Ovary (tissue), 9 donors: ENCODE results near the gene FOXL3. TPM values are rescaled to one million over a fixed set of nuclear protein-coding genes. Genes with fewer than 3 reads are reported as not detected.

Experiments
- DNase-seq, 5 donors: peaks; one replicate each; pipeline ENCODE4 v3.0.0-alpha.2; 2019 to 2020
- H3K27ac ChIP-seq, 2 donors: fragments of 200-600 bp; one replicate each; pipeline versions ENCODE4 v1.5.1 to v1.8.0; 2019 to 2022
- H3K27me3 ChIP-seq: fragments of 200-600 bp; one replicate; pipeline ENCODE4 v1.8.0; 2022
- H3K36me3 ChIP-seq: fragments of 200-600 bp; sonication (generic); one replicate; pipeline ENCODE4 v1.5.1; 2019
- H3K4me1 ChIP-seq: one replicate; pipeline ENCODE4 v1.8.1; 2013; ENCODE audit warnings: mild to moderate bottlenecking, moderate library complexity; ENCODE audit not compliant: insufficient read depth
- H3K4me3 ChIP-seq: fragments of 200-600 bp; sonication (generic); one replicate; pipeline ENCODE4 v1.5.1; 2017
- H3K9me3 ChIP-seq, 2 donors: fragments of 200-600 bp in 1 of 2; sonication (generic) in 1 of 2; one replicate each; pipeline versions ENCODE4 v1.5.1 to v1.8.1; 2013 to 2019; ENCODE audit warnings: mild to moderate bottlenecking in 1 of 2, moderate library complexity in 1 of 2
- CTCF ChIP-seq, 3 donors: fragments of 450-650 bp in 2 of 3; fragments of 200-600 bp in 1 of 3; IDR thresholded peaks; one replicate each; pipeline versions ENCODE4 v1.5.1 to v1.8.0; 2016 to 2022; ENCODE audit warnings: antibody characterized with exemption in 3 of 3, mild to moderate bottlenecking in 1 of 3
- EP300 ChIP-seq: sonication (generic); formaldehyde crosslinking; IDR thresholded peaks from one replicate; pipeline ENCODE4 v1.6.1; 2017; ENCODE audit warnings: antibody characterized with exemption
- POLR2A ChIP-seq: fragments of 450-650 bp; IDR thresholded peaks from one replicate; pipeline ENCODE4 v1.6.1; 2017; ENCODE audit warnings: antibody characterized with exemption, mild to moderate bottlenecking, moderate library complexity
- WGBS, 3 donors: extraction: QIAGEN DNeasy Blood & Tissue Kit in 1 of 3; methylation state at CpG; one replicate each; pipeline versions ENCODE4 v1.1.5 to v1.1.7; 2013 to 2017; 5-methylcytosine and 5-hydroxymethylcytosine counted together
- intact Hi-C, 4 donors: fragments of 100-400 bp; cut with DNase I; formaldehyde crosslinking; loops; one replicate each; pipeline versions ENCODE4 v1.11.0 to v1.15.1; 2022 to 2023
- polyA plus RNA-seq, 2 donors: library from polyadenylated mRNA; stranded (reverse); fragments of 200-250 nt in 1 of 2; fragments of 350-450 nt in 1 of 2; fragmentation: Illumina TruSeq in 1 of 2; extraction: RNeasy Lipid Tissue Mini Kit (QIAGEN cat#74804) in 1 of 2; gene quantifications; one replicate each; pipeline ENCODE4 v1.2.3, GENCODE V29; 2013 to 2014
- total RNA-seq, 7 donors: library from RNA; depleted of rRNA in 2 of 7; stranded (reverse); fragments of >200 nt in 2 of 7; fragmentation: NEBNext Ultra II Directional in 3 of 7; extraction: Animal tissue kit (Norgen Biotek cat#: 25700) in 3 of 7; gene quantifications; one replicate each; pipeline versions ENCODE4 v1.1.0 to v1.2.4, GENCODE V29; 2016 to 2023
- donor health status: DM: no; HTN: no; CAD: no; lungs with moderate emphysema.
- donor health status: DM: no; HTN: no; CAD: no.
- donor health status: Bipolar disorder and iron deficiency.
- donor health status: DM: yes; HTN: yes; CAD: no.
- donor health status: DM: no; HTN: no; CAD: no.
- donor health status: DM: yes; HTN: yes; CAD: no.

FOXL3 gene
- total and polyA plus RNA-seq, 9 donors: not detected

DNA sequence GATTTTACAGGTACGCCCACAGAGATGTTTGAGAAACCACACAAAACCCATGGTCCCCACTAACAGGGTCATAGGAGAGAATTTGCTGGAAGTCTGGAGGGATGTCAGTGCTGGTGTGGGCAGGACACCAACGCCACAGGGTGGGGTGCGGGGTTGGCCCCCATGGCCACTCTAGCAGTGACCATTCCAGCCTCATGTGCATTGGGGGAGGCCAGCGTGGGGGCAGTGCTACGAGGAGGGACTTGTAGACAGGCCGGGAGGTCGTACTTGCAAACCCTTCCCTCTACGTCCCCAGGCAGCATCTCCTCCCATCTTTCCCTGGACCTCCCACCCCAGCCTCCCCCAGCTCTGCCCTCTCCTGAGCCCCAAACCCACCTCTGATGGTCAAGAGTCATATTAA lies 34.0 kb downstream of the FOXL3 start:
- DNase-seq: no peak
- Histone ChIP-seq H3K4me3 (no peak overlapping the region), H3K27ac (no peak overlapping the region), H3K9me3 (no peaks in the 10 kb centered on the region), H3K4me1 (no peaks in the 10 kb centered on the region), H3K27me3 (no peaks in the 10 kb centered on the region), H3K36me3 (no peaks in the 10 kb centered on the region)
- TF ChIP-seq EP300 (no peak), POLR2A (no peak), CTCF (IDR thresholded peaks at IDR 0.05) (no peak)
- intact Hi-C loops: loop anchor here in 3 of 4 donors (5.0 to 10.0 kb wide), 3 partner anchors 453 to 861 kb away; no protein-coding TSS in a partner anchor
- 84 to 86% (median 85%) methylated on average over 8 of the region's 8 CpGs for WGBS, 3 donors

GRCh38 chr7:325051-325798 lies 35.3 kb downstream of the FOXL3 start:
- no peaks in the 10 kb centered on the region for H3K27me3 ChIP-seq
- H3K4me1 ChIP-seq: no peaks in the 10 kb centered on the region
- no peaks in the 10 kb centered on the region for H3K36me3 ChIP-seq
- H3K27ac ChIP-seq: no peak overlapping the region
- TF ChIP-seq POLR2A: no peak
- TF ChIP-seq EP300: no peak
- no peak for TF ChIP-seq CTCF (IDR thresholded peaks at IDR 0.05)
- no peak for DNase-seq
- no peaks in the 10 kb centered on the region for H3K9me3 ChIP-seq
- no peak overlapping the region for H3K4me3 ChIP-seq
- WGBS, 3 donors: 85 to 89% (median 89%) methylated on average over 20 of the region's 20 CpGs
- intact Hi-C loops: loop anchor here in 1 of 4 donors (10.0 kb wide), 2 partner anchors 560 to 860 kb away; no protein-coding TSS in a partner anchor

DNA sequence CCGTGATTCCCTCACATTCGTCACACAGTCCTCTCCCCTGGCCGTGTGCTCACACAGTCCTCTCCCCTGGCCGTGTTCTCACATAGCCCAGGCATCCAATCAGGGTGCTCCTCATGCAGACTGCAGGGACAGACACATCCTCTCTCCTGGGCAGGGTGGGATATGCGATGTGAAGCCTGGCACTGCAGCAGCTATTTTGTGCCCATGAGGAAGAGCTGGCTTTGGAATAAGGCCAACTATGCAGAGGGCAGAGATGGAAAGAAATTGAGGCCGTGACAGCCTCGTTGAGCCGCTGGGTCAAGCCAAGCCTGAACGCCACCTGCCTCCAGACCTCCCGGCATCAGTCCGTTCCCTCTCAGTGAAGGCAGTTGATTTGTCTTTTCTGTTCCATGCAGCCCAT lies 35.8 kb downstream of the FOXL3 start:
- 95 to 96% (median 95%) methylated on average over 11 of the region's 11 CpGs for WGBS, 3 donors
- Histone ChIP-seq H3K4me1 (no peaks in the 10 kb centered on the region), H3K27me3 (no peaks in the 10 kb centered on the region), H3K36me3 (no peaks in the 10 kb centered on the region), H3K4me3 (no peak overlapping the region), H3K9me3 (no peaks in the 10 kb centered on the region), H3K27ac (no peak overlapping the region)
- no peak for DNase-seq
- intact Hi-C loops: loop anchor here in 1 of 4 donors (10.0 kb wide), 2 partner anchors 559 to 859 kb away; no protein-coding TSS in a partner anchor
- TF ChIP-seq POLR2A (no peak), EP300 (no peak), CTCF (IDR thresholded peaks at IDR 0.05) (no peak)

DNA sequence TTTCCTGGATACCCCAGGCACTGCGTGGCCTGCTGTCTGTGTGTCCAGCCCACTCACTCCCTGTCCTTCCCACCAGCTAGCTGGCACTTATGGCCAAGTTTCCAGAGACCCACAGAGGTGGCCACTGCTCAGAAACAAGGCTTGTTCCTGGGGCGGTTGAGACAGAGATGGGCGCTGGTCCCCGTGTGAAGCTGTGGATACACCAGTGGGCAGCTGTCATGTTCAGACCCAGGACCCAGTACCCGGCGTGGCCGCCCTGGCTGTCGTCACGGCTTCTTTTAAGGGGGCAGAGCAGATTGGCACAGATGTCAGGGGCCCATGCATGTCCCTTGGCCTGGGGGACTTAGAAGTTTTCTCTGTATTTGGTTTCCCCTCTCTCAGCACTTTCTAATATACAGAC lies 36.3 kb downstream of the FOXL3 start:
- WGBS, 3 donors: 89 to 92% (median 91%) methylated on average over 9 of the region's 9 CpGs
- Histone ChIP-seq H3K27ac (no peak overlapping the region), H3K36me3 (no peaks in the 10 kb centered on the region), H3K4me1 (no peaks in the 10 kb centered on the region), H3K4me3 (no peak overlapping the region), H3K9me3 (no peaks in the 10 kb centered on the region), H3K27me3 (no peaks in the 10 kb centered on the region)
- DNase-seq: no peak
- intact Hi-C loops: loop anchor here in 1 of 4 donors (10.0 kb wide), 2 partner anchors 559 to 859 kb away; no protein-coding TSS in a partner anchor
- no peak for TF ChIP-seq POLR2A
- TF ChIP-seq EP300: no peak
- TF ChIP-seq CTCF (IDR thresholded peaks at IDR 0.05): no peak
